Measurements from ENCODE around the gene KLHL8. TPM values are rescaled to one million over a fixed set of nuclear protein-coding genes. Genes with fewer than 3 reads are reported as not detected.

KLHL8 gene
- total RNA-seq, 1 experiment from 2014 or later, result 24.2 TPM

DNA sequence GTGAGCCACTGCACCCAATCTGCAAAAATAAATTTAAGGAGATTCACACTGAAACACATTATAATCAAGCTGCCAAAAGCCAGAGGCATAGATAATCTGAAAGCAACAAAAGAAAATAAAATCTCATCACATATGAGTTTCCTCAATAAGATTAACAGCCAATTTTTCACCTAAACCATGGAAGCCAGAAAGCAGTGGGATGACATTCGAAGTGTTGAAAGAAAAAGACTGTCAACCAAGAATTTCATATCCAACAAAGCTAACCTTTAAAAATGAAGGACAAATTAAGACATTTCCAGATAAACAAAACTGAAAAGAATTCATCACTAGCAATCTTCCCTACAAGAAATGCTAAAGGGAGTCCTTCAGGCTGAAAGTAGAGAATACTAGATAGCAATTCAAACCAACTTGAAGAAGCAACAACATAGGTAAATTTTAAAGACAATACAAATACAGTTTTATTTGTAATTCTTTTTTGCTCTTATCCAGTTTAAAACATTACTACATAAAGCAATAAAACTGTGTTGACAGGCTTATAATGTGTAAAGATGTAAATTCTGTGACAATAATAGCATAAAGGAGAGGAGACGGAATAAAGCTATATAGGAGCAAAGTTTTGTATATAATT, 23.1 kb upstream of the KLHL8 start:
- Histone ChIP-seq H3K4me2 (ENCODE audit: low read length) (no peak overlapping the region), H3K9ac (ENCODE audit: low read length) (no peak overlapping the region), H3K27me3 (ENCODE audit: insufficient read depth, low read length) (no peaks in the 10 kb centered on the region), H4K20me1 (ENCODE audit: insufficient read depth) (no peaks in the 10 kb centered on the region), H3K36me3 (ENCODE audit: control insufficient read depth in 1 of 2, insufficient read depth in 2 of 2, low read length in 2 of 2) (no peaks in the 10 kb centered on the region), H3K27ac (ENCODE audit: low read depth, low read length) (no peak overlapping the region), H3K9me3 (ENCODE audit: control insufficient read depth in 1 of 2, insufficient read depth in 1 of 2, low read depth in 1 of 2, low read length in 2 of 2) (peaks cover 0 to 18% of the 10 kb centered on the region in 2 experiments; a peak in 2 of 4 replicates), H3K9me2 (ENCODE audit: insufficient read depth) (no peaks in the 10 kb centered on the region), H2AFZ (ENCODE audit: low read depth, low read length, poor library complexity, severe bottlenecking) (no peak overlapping the region), H3K4me3 (replicated peaks in 1 of 2; ENCODE audit: low read depth in 1 of 2, low read length in 2 of 2) (no peak overlapping the region), H3K79me2 (ENCODE audit: insufficient read depth, low read length) (no peaks in the 10 kb centered on the region), H3K4me1 (ENCODE audit: control insufficient read depth in 1 of 2, insufficient read depth in 2 of 2, low read length in 2 of 2) (no peaks in the 10 kb centered on the region)
- DNase-seq (ENCODE audit: low read depth, low spot score) (no peak), ATAC-seq (no peak)
- TF ChIP-seq JUND (IDR thresholded peaks at IDR 0.05) (no peak), CBX3 (IDR thresholded peaks at IDR 0.05; ENCODE audit: low read depth) (peak; percentile 90), POLR2AphosphoS5 (IDR thresholded peaks at IDR 0.05; ENCODE audit: low read depth, low read length) (no peak)
- no TSS peak for BruUV-seq (replicated peaks)
- POLR2A ChIA-PET, result no interaction called here
- CTCF ChIA-PET, result no interaction called here
- RAD21 ChIA-PET (ENCODE audit: low non-redundant PET in 1 of 2, low total read pairs in 2 of 2, uncharacterized antibody in 2 of 2, unreplicated experiment in 2 of 2), result no interaction called here
- intact Hi-C loops (cut with micrococcal nuclease), result no loop called here

DNA sequence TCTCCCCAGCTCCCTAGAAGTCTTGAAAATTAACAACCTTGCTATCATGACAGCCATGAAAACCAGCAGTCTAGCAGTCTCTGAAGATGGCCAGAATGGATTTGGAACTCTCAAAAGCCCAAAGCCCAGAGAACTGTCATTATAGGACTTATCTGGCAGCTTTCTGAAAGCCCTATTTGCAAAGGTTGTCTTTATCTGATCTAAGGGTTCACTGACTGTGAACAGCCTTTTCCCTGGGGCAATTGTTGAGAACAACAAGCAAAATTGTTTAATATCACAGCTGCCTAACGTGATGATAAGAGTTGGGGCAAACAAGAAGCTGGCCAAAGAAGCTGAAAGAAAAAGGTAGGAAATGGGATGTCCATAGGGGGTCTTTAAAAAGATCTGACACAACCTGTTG, 20.9 kb upstream of the KLHL8 start:
- BruUV-seq (replicated peaks), result no TSS peak
- Histone ChIP-seq H3K4me3 (replicated peaks in 1 of 2; ENCODE audit: low read depth in 1 of 2, low read length in 2 of 2) (no peak overlapping the region), H2AFZ (ENCODE audit: low read depth, low read length, poor library complexity, severe bottlenecking) (no peak overlapping the region), H3K9me2 (ENCODE audit: insufficient read depth) (no peaks in the 10 kb centered on the region), H3K79me2 (ENCODE audit: insufficient read depth, low read length) (no peaks in the 10 kb centered on the region), H3K4me1 (ENCODE audit: control insufficient read depth in 1 of 2, insufficient read depth in 2 of 2, low read length in 2 of 2) (0 out of 4 replicates have a peak, but pooled peaks cover 0 to under 1% of the 10 kb centered on the region in 2 experiments), H4K20me1 (ENCODE audit: insufficient read depth) (no peaks in the 10 kb centered on the region), H3K9ac (ENCODE audit: low read length) (no peak overlapping the region), H3K9me3 (ENCODE audit: control insufficient read depth in 1 of 2, insufficient read depth in 1 of 2, low read depth in 1 of 2, low read length in 2 of 2) (peaks cover 0 to 18% of the 10 kb centered on the region in 2 experiments; a peak in 2 of 4 replicates), H3K27ac (ENCODE audit: low read depth, low read length) (no peak overlapping the region), H3K36me3 (ENCODE audit: control insufficient read depth in 1 of 2, insufficient read depth in 2 of 2, low read length in 2 of 2) (no peaks in the 10 kb centered on the region), H3K4me2 (ENCODE audit: low read length) (no peak overlapping the region), H3K27me3 (ENCODE audit: insufficient read depth, low read length) (no peaks in the 10 kb centered on the region)
- RAD21 ChIA-PET (ENCODE audit: low non-redundant PET in 1 of 2, low total read pairs in 2 of 2, uncharacterized antibody in 2 of 2, unreplicated experiment in 2 of 2), result no interaction called here
- no peak for ATAC-seq
- TF ChIP-seq ZNF274 (IDR thresholded peaks at IDR 0.05; ENCODE audit: low read depth, low read length), result no peak
- TF ChIP-seq EZH2phosphoT487 (IDR thresholded peaks at IDR 0.05; ENCODE audit: borderline replicate concordance), result no peak
- TF ChIP-seq POLR2A (IDR thresholded peaks at IDR 0.05; ENCODE audit: borderline replicate concordance, extremely low read depth, insufficient read depth, insufficient read length), result no peak
- TF ChIP-seq, protein P1, sequence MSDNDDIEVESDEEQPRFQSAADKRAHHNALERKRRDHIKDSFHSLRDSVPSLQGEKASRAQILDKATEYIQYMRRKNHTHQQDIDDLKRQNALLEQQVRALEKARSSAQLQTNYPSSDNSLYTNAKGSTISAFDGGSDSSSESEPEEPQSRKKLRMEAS (IDR thresholded peaks at IDR 0.05), result no peak
- POLR2A ChIA-PET, result no interaction called here
- CTCF ChIA-PET, result no interaction called here
- intact Hi-C loops (cut with micrococcal nuclease), result no loop called here
- DNase-seq (ENCODE audit: low read depth, low spot score), result no peak

Measured in HCT116 (cell line).